Measurements from ENCODE around the gene PTPRA.
"Not testable (repeated sequence)": the region's sequence is repeated elsewhere in the genome, so short reads cannot be mapped to it uniquely, and the experiment has no call there.

- TF ChIP-seq MYC, CTCF (IDR thresholded peaks at IDR 0.05; ENCODE audit: low read depth, low read length): not testable (repeated sequence)
Observed at GRCh38 chr20:3064119-3064518, 190.8 kb downstream of the PTPRA start.
